Middle frontal gyrus (tissue), 1 donor: ENCODE measurements around the gene DNAI2.
A peak's percentile ranks its signal among the peaks of the same experiment; 100 is the strongest.

Source experiments
- DNase-seq: peaks from one replicate; pipeline ENCODE4 v3.0.0-alpha.2; 2015; ENCODE audit warnings: low spot score; ENCODE audit errors: extremely low spot score

The DNAI2 gene

DNA sequence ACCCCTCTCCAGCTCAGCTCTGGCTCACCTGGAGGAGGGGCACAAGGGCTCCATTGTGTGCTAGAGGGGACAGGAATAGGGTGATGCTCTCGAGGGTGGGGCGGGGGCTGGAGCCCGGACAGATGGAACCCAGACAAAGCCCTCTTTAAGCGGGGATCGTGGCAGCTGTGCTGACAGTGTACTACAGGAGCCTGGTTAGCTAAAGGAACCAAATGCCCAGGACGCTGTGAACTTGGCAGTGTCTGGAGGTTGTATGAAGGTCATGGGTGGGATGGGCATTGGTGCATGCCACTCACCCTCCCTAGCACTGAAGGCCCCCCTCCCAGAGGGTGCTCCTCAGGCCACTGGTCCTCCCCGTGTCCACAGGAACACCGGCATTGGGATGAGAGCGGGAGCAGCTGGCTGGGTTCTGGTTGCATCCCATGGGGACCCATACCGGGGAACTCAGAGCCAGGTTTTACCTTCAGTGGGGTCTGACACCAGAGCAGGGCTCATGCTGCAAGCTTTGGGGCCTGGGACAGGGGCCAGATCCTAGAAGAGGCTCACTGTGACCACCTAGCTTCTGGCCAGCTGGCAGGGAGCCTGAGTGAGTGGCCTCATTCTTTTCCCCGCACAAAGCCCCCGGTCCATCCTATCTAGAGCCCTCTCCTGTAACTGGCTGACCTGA lies 63.9 kb downstream of the DNAI2 start:
- peak; percentile 19 for DNase-seq

DNA sequence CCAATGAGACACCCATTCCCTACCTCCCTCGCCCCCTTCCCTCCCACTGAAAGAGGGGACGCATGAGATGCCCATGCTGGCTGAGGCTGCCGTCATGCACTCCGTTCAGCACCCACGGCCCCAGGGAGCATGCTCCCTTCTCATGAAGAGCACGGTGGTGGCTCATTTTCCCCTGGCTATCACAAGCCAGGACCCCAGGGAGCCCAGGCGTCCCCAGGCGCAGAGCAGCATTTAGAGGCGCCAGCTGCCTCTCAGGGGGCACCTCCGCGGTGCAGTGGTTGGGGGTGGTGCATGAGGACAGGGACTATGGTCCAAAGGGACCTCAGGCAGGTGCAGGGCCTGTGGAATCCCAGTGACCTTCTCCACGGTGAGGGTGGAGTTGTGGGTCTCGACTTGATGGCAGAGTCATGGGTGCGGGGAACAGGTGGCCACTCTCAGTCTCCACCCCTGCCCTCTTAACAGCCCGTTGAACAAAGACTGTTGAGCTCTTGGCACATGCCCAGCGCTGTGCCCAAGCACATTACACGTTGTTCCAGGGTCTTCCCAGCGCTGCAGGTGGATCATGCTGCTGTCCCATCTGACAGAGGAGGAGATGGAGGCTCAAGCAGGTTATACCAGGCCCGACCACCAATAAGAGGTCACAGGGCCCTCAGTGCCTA lies 65.6 kb downstream of the DNAI2 start:
- no peak for DNase-seq

GRCh38 chr17:74340470-74341023 lies 66.5 kb downstream of the DNAI2 start:
- DNase-seq, result peak; percentile 34

DNA sequence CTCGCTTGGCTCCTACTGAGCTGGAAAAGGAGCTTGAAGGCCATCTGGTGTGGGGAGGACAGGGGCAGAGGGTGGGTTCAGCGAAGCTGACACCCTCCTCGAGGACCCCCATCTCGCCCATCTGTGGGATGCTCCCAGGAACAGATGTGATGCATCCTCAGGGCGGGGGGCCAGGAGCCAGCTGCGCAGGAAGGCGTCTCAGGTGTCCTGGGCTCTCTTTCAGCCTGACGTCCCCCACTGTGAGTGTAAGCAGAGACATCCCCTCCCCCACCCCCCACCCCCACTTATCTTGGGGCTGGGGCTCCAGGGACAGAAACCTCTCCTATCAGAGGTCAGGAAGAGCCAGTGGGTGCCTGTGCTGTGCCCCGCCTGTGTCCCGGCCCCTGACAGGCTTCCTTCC lies 68.2 kb downstream of the DNAI2 start:
- DNase-seq, result no peak

DNA sequence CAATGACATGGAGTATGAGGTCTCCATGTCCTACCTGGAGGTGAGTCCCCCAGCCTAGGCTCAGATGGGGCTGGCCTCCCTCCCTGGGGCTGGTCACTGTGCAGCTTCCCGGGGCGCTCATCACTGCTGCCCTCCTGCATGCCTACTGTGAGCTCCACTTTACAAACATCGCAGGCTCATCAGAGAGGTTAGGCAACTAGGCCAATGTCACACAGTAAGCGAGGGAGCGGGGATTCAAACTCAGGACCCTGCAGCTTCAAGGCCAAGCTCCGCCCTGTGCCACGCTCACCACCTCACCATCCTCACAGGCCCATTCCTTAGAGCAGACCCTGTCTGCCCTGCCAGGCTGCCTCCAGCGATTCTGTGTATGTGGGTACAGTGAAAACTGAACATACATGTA lies 69.1 kb downstream of the DNAI2 start:
- DNase-seq, result no peak

- DNase-seq, result no peak
Measured at GRCh38 chr17:74343526-74344284, 69.7 kb downstream of the DNAI2 start.

DNA sequence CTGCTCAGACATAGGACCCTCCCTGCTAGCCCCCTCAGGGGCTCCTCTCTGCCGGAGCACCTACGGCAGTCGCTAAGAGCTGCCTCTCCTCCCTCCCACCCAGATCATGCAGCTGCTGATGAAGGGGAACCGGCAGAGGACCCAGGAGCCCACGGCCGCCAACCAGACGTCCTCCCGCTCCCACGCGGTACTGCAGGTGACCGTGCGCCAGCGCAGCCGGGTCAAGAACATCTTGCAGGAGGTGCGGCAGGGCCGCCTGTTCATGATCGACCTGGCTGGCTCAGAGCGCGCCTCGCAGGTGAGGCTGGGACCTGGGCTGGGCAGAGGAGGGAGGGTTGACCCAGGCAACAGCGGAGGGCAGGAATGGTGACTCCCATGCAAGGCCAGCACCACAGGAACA lies 70.6 kb downstream of the DNAI2 start:
- no peak for DNase-seq

- no peak for DNase-seq
Measured at GRCh38 chr17:74345433-74346241, 71.6 kb downstream of the DNAI2 start.

DNA sequence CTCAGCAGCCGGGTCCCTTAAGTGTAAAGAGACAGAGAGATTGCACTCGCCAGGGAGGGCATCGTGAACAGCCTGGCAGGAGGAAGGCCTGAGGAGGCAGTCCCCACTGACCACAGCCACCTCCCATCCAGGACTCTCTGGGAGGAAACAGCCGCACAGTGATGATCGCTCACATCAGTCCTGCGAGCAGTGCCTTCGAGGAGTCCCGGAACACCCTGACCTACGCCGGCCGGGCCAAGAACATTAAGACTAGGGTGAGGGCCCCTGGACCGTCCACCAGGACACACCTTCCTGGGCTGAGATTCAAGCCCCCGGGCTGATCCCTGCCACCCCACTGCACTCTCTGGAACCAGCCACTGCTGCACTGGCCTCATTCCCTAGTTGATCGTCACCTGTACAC lies 73.6 kb downstream of the DNAI2 start:
- DNase-seq, result no peak

DNA sequence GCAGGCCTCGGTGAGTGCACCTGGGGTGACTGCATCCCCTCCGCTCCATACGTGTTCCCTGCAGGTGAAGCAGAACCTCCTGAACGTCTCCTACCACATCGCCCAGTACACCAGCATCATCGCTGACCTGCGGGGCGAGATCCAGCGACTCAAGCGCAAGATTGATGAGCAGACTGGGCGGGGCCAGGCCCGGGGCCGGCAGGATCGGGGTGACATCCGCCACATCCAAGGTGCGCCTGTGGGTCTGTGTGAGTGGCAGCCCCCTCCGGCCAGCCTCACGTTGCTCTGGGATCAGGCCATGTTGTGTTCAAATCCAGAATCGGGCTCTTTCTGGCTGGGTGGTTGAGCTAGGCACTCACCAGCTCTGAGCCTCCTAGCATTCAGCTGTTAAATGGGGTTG lies 75.1 kb downstream of the DNAI2 start:
- no peak for DNase-seq

- no peak for DNase-seq
Measured at GRCh38 chr17:74350486-74350885, 76.5 kb downstream of the DNAI2 start.

- no peak for DNase-seq
Measured at GRCh38 chr17:74351552-74352210, 77.6 kb downstream of the DNAI2 start.

DNA sequence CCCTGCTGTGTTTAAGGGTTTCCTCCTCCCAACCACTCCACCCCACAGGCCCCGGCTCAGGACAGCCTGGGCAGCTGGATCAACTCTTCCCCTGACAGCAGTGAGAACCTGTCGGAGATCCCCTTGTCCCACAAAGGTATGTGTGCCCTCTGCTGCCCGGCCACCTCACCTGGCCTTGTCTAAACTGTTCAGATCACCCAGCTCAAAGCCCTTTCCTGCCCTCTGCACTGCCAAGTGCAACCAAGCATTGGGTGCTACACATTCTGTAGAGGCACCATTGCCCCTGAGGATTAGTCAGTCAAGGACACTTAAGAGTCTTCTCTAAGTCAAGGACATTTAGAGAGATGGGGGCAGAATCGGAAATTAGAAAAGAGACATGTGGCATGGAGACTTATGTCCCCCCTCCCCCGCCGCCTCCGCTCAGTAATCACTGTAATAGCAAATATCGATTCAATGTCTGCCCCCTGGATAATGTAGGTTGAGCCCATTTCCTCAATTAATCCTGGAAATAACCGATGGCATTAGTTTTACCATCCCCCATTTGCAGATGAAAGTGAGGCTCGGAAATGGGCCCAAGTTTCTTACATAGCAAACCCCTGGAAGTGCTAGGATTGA lies 79.5 kb downstream of the DNAI2 start:
- no peak for DNase-seq

GRCh38 chr17:74354123-74354522 lies 80.1 kb downstream of the DNAI2 start:
- DNase-seq, result no peak

DNA sequence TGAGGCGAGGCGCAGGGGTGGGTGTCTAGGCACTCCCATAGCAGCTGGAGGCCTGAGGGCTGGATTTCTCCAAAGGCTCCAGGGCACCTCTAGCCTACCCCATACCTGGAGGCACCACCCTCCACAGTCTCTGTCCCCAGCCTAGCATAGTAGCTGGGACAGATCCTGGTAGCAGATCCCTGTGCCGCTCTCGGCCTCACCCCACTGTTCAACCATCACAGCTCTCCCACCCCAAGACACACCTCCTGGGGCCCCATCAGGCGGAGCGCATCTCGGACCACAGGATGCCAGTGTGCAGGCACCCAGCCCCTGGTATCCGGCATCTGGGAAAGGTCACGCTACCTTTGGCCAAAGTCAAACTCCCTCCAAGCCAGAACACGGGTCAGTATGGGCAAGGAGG lies 80.5 kb downstream of the DNAI2 start:
- DNase-seq, result no peak

GRCh38 chr17:74355065-74355464 lies 81.0 kb downstream of the DNAI2 start:
- no peak for DNase-seq

DNA sequence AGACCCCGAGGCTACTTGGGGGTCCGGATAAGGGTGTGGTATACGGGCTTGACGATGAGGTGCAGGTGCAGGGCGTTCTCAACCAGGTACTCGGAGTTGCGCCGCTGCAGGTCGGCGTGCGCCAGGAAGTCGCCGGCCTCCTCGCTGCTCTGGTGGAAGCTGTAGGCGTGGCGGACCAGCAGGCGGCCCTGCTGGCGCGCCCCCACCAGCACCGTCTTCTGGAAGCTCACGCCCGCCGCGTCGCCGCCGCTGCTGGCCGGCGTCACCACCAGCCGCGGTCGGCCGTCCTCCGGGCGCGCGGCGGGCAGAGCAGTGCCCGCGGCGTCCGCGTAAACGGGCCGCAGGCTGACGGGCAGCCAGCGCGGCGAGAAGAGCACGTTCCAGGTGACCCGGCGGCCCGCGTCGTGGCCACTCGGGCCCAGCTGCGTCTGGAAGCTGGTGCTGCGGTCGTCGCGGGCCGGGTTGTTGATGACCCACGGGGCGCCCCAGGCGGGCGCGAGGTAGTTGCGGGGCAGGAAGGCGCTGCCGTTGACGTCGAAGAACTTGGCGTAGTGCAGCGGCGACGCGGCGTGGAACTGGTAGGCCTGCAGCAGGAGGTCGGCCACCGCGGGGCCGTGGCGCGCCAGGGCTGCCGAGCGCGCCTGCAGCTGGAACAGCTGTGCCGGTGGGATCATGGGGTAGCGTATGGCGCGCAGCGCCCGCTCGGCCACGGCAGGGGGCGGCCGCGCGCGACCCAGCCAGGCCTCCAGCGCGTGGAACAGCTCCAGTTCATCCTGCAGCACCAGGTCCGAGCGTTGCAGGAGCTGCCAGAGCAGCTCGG lies 82.8 kb downstream of the DNAI2 start:
- DNase-seq, result no peak

DNA sequence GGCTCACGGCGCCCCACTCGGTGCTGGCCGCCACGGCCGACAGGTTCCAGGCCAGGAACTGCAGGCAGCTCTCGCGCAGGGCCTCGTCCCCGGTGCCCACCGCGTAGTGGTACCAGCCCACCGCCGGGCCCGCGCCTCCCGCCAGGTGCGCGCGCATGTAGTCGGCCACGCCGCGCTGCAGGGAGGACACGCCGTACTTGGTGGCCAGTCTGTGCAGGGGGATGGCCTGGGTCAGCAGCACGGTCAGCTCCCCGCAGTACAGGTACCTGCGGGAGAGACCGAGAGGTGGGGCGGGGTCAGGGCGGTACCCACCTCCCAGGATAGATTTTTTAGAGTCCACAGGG lies 83.4 kb downstream of the DNAI2 start:
- DNase-seq, result no peak

- DNase-seq, result no peak
Measured at GRCh38 chr17:74358697-74359096, 84.7 kb downstream of the DNAI2 start.

GRCh38 chr17:74359916-74360315 lies 85.9 kb downstream of the DNAI2 start:
- DNase-seq, result no peak
